H9 (cell line): ENCODE measurements around the gene PCDHA11. TPM values are rescaled to one million over a fixed set of nuclear protein-coding genes. Genes with fewer than 3 reads are reported as not detected.

Experiments used
- DNase-seq: peaks from one replicate; pipeline ENCODE4 v3.0.0-alpha.2; 2017
- H2AFZ ChIP-seq: one replicate; pipeline ENCODE4 v1.6.1; 2013; ENCODE audit warnings: mild to moderate bottlenecking, low read length, control low read depth, moderate library complexity
- H2AK5ac ChIP-seq: 2 replicates; pipeline ENCODE4 v1.6.1; 2013; ENCODE audit warnings: low read length, control low read depth, mixed read lengths; ENCODE audit not compliant: insufficient read length
- H2BK120ac ChIP-seq: one replicate; pipeline ENCODE4 v1.6.1; 2013; ENCODE audit warnings: low read depth, mild to moderate bottlenecking, low read length, control low read depth, inconsistent platforms; ENCODE audit not compliant: poor library complexity, severe bottlenecking
- H2BK12ac ChIP-seq: 2 replicates; pipeline ENCODE4 v1.6.1; 2013; ENCODE audit warnings: low read length, control low read depth, mixed read lengths, low read depth; ENCODE audit not compliant: insufficient read length
- H2BK15ac ChIP-seq: 2 replicates; pipeline ENCODE4 v1.6.1; 2013; ENCODE audit warnings: low read depth, low read length, control low read depth
- H2BK20ac ChIP-seq: one replicate; pipeline ENCODE4 v1.6.1; 2013; ENCODE audit warnings: low read depth, mild to moderate bottlenecking, low read length, control low read depth, inconsistent platforms; ENCODE audit not compliant: poor library complexity, severe bottlenecking
- H2BK5ac ChIP-seq: 2 replicates; pipeline ENCODE4 v1.6.1; 2013; ENCODE audit warnings: low read length, control low read depth, mixed read lengths; ENCODE audit not compliant: insufficient read length
- H3K14ac ChIP-seq: 2 replicates; pipeline ENCODE4 v1.6.1; 2013; ENCODE audit warnings: low read length, control low read depth; ENCODE audit not compliant: insufficient read depth
- H3K18ac ChIP-seq: 2 replicates; pipeline ENCODE4 v1.6.1; 2013; ENCODE audit warnings: low read depth, mild to moderate bottlenecking, mixed read lengths, low read length, control low read depth; ENCODE audit not compliant: insufficient read length
- H3K23ac ChIP-seq: 2 replicates; pipeline ENCODE4 v1.6.1; 2013; ENCODE audit warnings: low read length, control low read depth, mixed read lengths, low read depth; ENCODE audit not compliant: insufficient read length
- H3K23me2 ChIP-seq: 2 replicates; pipeline ENCODE4 v1.6.1; 2013; ENCODE audit warnings: low read depth, mild to moderate bottlenecking, mixed read lengths, low read length, control low read depth; ENCODE audit not compliant: insufficient read length, poor library complexity, severe bottlenecking
- H3K27ac ChIP-seq: 2 replicates; pipeline ENCODE4 v1.5.1; 2013; ENCODE audit warnings: low read length, control low read depth, mixed read lengths, low read depth; ENCODE audit not compliant: insufficient read length
- H3K27me3 ChIP-seq: 2 replicates; pipeline ENCODE4 v1.6.1; 2013; ENCODE audit warnings: low read length, control low read depth, inconsistent platforms; ENCODE audit not compliant: insufficient read depth
- H3K4ac ChIP-seq: 2 replicates; pipeline ENCODE4 v1.6.1; 2013; ENCODE audit warnings: low read depth, mild to moderate bottlenecking, control low read depth, inconsistent platforms, low read length, moderate library complexity
- H3K4me1 ChIP-seq: 2 replicates; pipeline ENCODE4 v1.6.1; 2013; ENCODE audit warnings: low read length, control low read depth, inconsistent platforms; ENCODE audit not compliant: insufficient read depth
- H3K4me2 ChIP-seq: 2 replicates; pipeline ENCODE4 v1.6.1; 2013; ENCODE audit warnings: low read length, control low read depth, mixed read lengths; ENCODE audit not compliant: insufficient read length, insufficient read depth
- H3K56ac ChIP-seq: 2 replicates; pipeline ENCODE4 v1.6.1; 2013; ENCODE audit warnings: low read depth, mild to moderate bottlenecking, mixed read lengths, low read length, control low read depth; ENCODE audit not compliant: insufficient read length
- H3K79me1 ChIP-seq: 2 replicates; pipeline ENCODE4 v1.6.1; 2013; ENCODE audit warnings: low read depth, mild to moderate bottlenecking, moderate library complexity, low read length, control low read depth, inconsistent platforms; ENCODE audit not compliant: insufficient read depth, poor library complexity, severe bottlenecking
- H3K79me2 ChIP-seq: 2 replicates; pipeline ENCODE4 v1.6.1; 2013; ENCODE audit warnings: low read length, control low read depth, inconsistent platforms; ENCODE audit not compliant: insufficient read depth
- H3K9ac ChIP-seq: 2 replicates; pipeline ENCODE4 v1.6.1; 2013; ENCODE audit warnings: low read length, control low read depth, mixed read lengths; ENCODE audit not compliant: insufficient read length; ENCODE audit errors: extremely low read depth
- H3K9me3 ChIP-seq: one replicate; pipeline ENCODE4 v1.6.1; 2013; ENCODE audit warnings: low read depth, low read length, inconsistent platforms; ENCODE audit not compliant: control insufficient read depth
- H3T11ph ChIP-seq: one replicate; pipeline ENCODE4 v1.6.1; 2013; ENCODE audit warnings: mild to moderate bottlenecking, low read length, control low read depth, inconsistent platforms
- H4K20me1 ChIP-seq: one replicate; pipeline ENCODE4 v1.6.1; 2013; ENCODE audit not compliant: control insufficient read depth, insufficient read length, insufficient read depth
- H4K5ac ChIP-seq: 2 replicates; pipeline ENCODE4 v1.6.1; 2013; ENCODE audit warnings: low read depth, mild to moderate bottlenecking, mixed read lengths, low read length, control low read depth; ENCODE audit not compliant: insufficient read length
- H4K8ac ChIP-seq: replicated peaks from 2 replicates; pipeline ENCODE4 v1.6.1; 2013; ENCODE audit warnings: low read length, control low read depth, mixed read lengths, low read depth; ENCODE audit not compliant: insufficient read length
- H4K91ac ChIP-seq: 2 replicates; pipeline ENCODE4 v1.6.1; 2013; ENCODE audit warnings: low read depth, mild to moderate bottlenecking, moderate library complexity, mixed read lengths, low read length, control low read depth; ENCODE audit not compliant: insufficient read length
- H3K27ac Mint-ChIP-seq, 3 experiments: 2 replicates in 2 of 3; 3 replicates in 1 of 3; pipeline ENCODE4 v1.8.0; 2020 to 2021; ENCODE audit warnings: mixed read lengths in 3 of 3, mild to moderate bottlenecking in 1 of 3, moderate library complexity in 1 of 3
- H3K27me3 Mint-ChIP-seq: 2 replicates; pipeline ENCODE4 v1.8.0; 2021; ENCODE audit warnings: low read depth, mild to moderate bottlenecking, moderate library complexity, mixed read lengths
- H3K36me3 Mint-ChIP-seq, 3 experiments: 2 replicates in 2 of 3; 3 replicates in 1 of 3; pipeline ENCODE4 v1.8.0; 2020 to 2021; ENCODE audit warnings: low read depth in 3 of 3, mixed read lengths in 3 of 3; ENCODE audit not compliant: insufficient read depth in 1 of 3
- H3K4me1 Mint-ChIP-seq, 2 experiments: 2 replicates each; pipeline ENCODE4 v1.8.0; 2020; ENCODE audit warnings: mixed read lengths in 2 of 2
- H3K4me3 Mint-ChIP-seq, 2 experiments: 2 replicates in 1 of 2; 3 replicates in 1 of 2; pipeline ENCODE4 v1.8.0; 2020 to 2021; ENCODE audit warnings: mild to moderate bottlenecking in 2 of 2, mixed read lengths in 2 of 2, moderate library complexity in 1 of 2
- H3K9me3 Mint-ChIP-seq, 2 experiments: 2 replicates in 1 of 2; 3 replicates in 1 of 2; pipeline ENCODE4 v1.8.0; 2020; ENCODE audit warnings: mild to moderate bottlenecking in 2 of 2, mixed read lengths in 2 of 2, moderate library complexity in 1 of 2
- WGBS: extraction: QIAGEN DNeasy Blood & Tissue Kit; methylation state at CpG from one replicate; pipeline ENCODE4 v1.1.7; 2013; ENCODE audit warnings: missing lambda C conversion rate, low lambda C conversion rate, mixed read lengths; ENCODE audit not compliant: insufficient read length; ENCODE audit errors: extremely low coverage; 5-methylcytosine and 5-hydroxymethylcytosine counted together
- total RNA-seq: library from RNA; stranded (reverse); gene quantifications from 2 replicates; pipeline ENCODE4 v1.2.1, GENCODE V29; 2021
- TF ChIP-seq, protein P1 (sequence below): fragments of 200-600 bp; sonication (generic); conservative IDR thresholded peaks from 3 replicates; pipeline ENCODE4 v1.8.0; 2021; ENCODE audit warnings: antibody characterized with exemption, mild to moderate bottlenecking

PCDHA11 gene
- total RNA-seq, 1 experiment from 2014 or later: 6.3 TPM

DNA sequence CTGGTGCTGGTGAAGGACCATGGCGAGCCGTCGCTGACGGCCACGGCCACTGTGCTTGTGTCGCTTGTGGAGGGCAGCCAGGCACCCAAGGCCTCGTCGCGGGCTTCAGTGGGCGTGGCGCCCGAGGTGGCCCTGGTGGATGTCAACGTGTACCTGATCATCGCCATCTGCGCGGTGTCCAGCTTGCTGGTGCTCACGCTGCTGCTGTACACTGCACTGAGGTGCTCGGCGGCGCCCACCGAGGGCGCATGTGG lies 10.8 kb upstream of the PCDHA11 start:
- H2BK5ac ChIP-seq: no peak overlapping the region
- no peaks in the 10 kb centered on the region for H4K20me1 ChIP-seq
- Mint-ChIP-seq H3K27me3 (no peaks in the 10 kb centered on the region), H3K9me3 (peaks cover 34 to 48% of the 10 kb centered on the region in 2 experiments), H3K4me3 (peak overlapping the region in 1 of 2 experiments; percentile 36; a peak in 1 of 5 replicates), H3K27ac (no peak overlapping the region), H3K36me3 (peaks cover 37 to 55% (median 39%) of the 10 kb centered on the region in 3 experiments), H3K4me1 (peaks cover 6 to 13% of the 10 kb centered on the region in 2 experiments; a peak in 3 of 4 replicates)
- no CpG with 5 or more reads among the region's 22 CpGs for WGBS
- no peak overlapping the region for H4K5ac ChIP-seq
- H3K79me1 ChIP-seq: no peaks in the 10 kb centered on the region
- H3K56ac ChIP-seq: no peak overlapping the region
- no peak overlapping the region for H2BK120ac ChIP-seq
- no peak overlapping the region for H3K18ac ChIP-seq
- H3K9ac ChIP-seq: no peak overlapping the region
- no peaks in the 10 kb centered on the region for H3K4me1 ChIP-seq
- no peak for DNase-seq
- H3K4ac ChIP-seq: no peak overlapping the region
- H3K14ac ChIP-seq: no peak overlapping the region
- no peak overlapping the region for H2BK15ac ChIP-seq
- H3T11ph ChIP-seq: no peak overlapping the region
- no peak overlapping the region for H3K23ac ChIP-seq
- H3K27ac ChIP-seq: no peak overlapping the region
- no peak overlapping the region for H2AK5ac ChIP-seq
- no peaks in the 10 kb centered on the region for H3K79me2 ChIP-seq
- H3K27me3 ChIP-seq: no peaks in the 10 kb centered on the region
- no peak overlapping the region for H4K91ac ChIP-seq
- H3K4me2 ChIP-seq: no peak overlapping the region
- H4K8ac ChIP-seq: no peak overlapping the region
- H2BK20ac ChIP-seq: no peak overlapping the region
- no peaks in the 10 kb centered on the region for H3K23me2 ChIP-seq
- no peak overlapping the region for H2AFZ ChIP-seq
- TF ChIP-seq, protein P1, sequence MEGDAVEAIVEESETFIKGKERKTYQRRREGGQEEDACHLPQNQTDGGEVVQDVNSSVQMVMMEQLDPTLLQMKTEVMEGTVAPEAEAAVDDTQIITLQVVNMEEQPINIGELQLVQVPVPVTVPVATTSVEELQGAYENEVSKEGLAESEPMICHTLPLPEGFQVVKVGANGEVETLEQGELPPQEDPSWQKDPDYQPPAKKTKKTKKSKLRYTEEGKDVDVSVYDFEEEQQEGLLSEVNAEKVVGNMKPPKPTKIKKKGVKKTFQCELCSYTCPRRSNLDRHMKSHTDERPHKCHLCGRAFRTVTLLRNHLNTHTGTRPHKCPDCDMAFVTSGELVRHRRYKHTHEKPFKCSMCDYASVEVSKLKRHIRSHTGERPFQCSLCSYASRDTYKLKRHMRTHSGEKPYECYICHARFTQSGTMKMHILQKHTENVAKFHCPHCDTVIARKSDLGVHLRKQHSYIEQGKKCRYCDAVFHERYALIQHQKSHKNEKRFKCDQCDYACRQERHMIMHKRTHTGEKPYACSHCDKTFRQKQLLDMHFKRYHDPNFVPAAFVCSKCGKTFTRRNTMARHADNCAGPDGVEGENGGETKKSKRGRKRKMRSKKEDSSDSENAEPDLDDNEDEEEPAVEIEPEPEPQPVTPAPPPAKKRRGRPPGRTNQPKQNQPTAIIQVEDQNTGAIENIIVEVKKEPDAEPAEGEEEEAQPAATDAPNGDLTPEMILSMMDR: no peak
- H3K9me3 ChIP-seq: peaks cover 9% of the 10 kb centered on the region
- no peak overlapping the region for H2BK12ac ChIP-seq
